DMS 273 (cell line): ENCODE data around the gene HDAC4.

Source experiments
- DNase-seq: peaks from one replicate; lab custom pipeline; 2025; ENCODE audit not compliant: unreplicated experiment; lab: John Stamatoyannopoulos, UW

HDAC4 gene

GRCh38 chr2:239299218-239299939 is 101.4 kb downstream of the HDAC4 start:
- DNase-seq = no peak

DNA sequence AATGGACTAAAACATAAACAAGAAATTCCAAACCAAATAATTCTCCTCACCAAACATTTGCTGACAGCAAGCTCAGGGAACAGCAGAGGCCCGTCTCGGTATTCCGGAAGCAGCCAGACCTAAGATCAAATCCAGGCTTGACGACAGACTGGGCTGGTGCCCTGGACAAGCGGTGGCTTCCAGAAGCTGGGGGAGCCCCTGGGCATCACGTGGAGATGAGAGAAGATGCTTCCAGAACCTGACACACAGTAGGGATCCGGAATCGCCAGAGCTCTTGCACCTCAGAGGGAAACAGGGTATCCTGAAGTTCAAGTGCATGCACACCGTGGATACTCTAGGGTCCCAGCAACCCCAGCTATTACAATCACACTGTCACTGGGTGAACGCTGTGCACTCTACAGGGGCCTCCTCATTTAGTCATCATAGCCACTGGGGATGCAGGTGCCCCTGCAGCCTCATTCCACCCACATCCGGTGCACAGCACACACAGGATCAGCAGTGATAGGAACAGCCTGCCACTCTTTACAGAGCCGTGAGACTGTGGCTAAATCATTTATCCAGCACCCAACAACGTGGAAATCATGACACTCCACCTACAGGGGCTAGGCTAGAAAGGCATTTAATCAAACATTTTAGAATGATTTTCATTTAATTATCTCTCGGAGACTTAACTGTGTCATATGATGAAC is 102.6 kb downstream of the HDAC4 start:
- DNase-seq = no peak

- DNase-seq = no peak
Observed at GRCh38 chr2:239297142-239298004, 103.4 kb downstream of the HDAC4 start.

DNA sequence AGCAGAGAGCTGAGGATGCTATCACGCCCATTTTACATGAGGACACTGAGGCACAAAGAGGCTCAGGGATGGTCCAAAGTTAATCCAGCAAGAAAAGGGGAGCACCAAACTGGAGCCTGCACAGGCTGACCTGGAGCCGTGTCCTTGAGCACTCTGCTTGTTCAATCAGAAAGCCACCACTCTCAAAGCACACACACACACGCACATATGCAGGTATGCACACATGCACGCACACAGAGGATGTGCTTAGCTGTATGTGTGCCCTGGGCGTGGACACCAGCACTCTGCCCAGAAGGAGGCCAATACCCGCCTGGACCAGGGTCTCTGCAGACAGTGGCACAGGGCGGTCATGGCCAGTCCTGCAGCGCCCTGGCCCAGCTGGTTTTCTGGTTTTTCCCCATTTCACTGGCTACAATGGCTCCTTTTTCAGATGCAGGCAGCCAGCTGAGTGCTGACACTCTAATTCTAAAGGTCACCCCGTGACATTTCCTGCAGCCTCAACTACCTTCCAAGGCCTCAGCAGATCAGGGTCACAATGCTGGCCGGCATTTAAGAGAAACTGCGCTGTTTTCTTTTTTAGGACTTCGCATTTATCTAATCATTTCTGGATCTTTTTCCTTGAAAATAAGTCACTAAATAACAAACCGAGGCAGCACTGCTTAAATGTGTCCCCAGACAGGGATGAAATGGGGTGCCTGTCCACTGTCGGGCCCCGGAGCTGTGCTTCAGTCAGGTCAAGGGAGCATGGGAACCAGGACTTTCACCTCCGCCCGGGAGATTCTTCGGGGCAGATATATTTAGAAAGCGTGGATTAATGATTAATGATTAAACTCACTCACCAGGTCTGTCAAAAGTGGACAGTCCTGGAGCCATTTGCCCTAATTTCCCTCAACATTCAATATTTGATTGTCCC is 104.5 kb downstream of the HDAC4 start:
- no peak for DNase-seq

- DNase-seq = no peak
Observed at GRCh38 chr2:239295377-239296019, 105.3 kb downstream of the HDAC4 start.

GRCh38 chr2:239294571-239295054 is 106.2 kb downstream of the HDAC4 start:
- DNase-seq = no peak

DNA sequence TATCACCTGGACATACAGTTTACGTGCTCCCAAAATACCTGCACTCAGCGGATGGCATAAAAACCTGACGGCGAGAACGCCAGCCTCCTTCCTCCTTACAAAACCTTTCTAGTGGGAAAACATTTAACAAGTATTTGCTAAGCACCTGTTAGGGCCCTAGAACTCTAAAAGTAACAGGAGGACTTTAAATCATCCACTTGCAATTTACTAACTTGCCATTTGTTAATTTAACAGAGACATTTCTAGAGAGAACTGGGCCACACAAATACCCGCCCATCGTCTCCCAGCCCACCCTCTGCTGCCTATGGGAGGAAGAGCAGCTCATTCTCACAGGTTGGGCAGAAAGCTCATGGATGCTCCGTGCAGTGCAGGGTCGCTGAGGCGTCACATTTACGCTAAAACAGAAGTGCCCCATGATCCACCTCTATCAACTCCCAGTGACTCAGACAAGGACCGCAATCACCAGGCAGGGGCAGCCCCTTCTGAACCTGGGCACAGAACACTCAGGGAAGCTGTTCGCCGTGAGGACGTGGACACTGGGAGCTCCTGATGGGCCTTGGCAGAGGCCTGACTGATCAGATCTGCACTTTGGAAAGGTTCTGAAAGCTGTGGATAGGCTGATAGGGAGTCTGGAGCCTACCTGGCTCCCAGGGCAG is 106.9 kb downstream of the HDAC4 start:
- no peak for DNase-seq

DNA sequence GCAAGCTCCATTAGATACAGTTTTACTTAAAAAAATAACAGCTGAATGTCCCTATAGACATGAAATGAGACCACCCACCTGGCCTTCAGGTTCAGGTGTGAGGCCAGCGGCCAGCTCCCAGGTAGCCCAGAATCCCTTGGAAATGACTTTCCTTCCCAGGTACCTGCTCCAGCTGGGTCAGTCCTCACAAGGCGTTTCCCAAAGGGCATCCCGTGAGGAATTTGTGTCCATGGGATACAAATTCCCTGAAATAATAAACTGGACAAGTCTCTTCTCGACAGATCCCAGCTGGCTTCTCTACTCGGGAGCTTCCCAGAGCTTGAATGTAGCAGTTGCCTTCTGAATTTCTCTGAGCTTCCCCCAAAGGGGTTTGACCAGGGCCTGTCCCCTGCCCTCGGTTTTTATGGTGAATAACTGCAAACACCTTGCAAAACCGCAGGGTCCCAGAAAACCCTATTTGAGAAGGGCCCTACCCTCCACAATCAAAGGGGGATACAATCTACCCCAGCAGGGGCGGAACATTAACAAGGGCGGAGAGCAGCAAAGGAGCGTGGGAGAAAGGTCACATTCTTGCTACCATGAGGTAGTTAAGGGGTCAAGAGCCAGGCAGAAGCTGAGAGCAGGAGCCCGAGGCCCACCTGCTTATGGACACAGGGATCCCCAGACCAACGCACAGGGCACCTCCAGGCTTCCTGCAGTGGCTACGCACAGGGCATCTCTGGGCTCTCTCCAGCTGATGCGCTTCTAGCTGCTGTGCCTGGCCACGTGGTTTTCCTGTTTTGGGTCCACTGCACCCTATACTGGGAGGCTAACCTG is 107.7 kb downstream of the HDAC4 start:
- no peak for DNase-seq

- no peak for DNase-seq
Observed at GRCh38 chr2:239292531-239292930, 108.3 kb downstream of the HDAC4 start.

DNA sequence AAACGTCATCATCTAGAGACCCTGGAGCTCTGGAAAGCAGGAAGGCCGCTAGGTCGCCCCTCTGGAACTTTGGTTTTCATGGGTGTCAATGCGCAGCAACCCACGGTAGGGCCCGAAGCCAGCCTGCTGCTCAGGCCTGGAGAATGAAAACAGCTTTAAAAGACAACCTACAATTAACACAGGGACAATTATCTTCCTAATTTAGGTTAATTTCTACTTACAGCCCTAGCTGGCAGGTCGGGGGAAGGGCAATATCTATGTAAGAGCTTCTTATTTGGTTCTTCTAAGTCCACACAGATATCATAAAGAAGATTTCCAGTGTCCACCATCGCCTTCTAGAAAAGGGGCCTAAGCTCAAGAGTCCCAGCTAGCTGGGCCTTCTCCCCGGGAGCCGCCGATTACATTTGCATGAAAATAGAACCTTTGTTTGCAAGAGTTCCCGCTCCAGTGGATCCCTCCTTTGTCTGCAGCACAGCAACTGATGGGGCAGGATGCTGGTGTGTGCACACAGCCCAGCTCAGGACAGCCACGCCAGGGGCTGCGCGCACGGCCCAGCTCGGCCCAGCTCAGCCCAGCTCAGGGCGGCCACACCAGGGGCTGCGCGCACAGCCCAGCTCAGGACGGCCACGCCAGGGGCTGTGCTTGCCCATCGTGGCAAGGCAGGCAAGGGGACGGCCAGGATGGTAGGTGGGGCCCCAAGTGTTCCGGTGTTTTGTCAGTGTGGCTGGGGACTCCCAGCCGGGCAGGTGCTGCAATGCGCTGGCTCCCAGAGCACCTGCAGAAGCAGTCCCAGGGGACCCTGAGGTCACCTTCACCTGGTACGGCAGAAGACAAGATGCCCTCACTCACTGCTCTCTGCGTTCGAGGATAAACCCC is 109.1 kb downstream of the HDAC4 start:
- no peak for DNase-seq

- no peak for DNase-seq
Observed at GRCh38 chr2:239290618-239291474, 110.0 kb downstream of the HDAC4 start.

- DNase-seq = no peak
Observed at GRCh38 chr2:239289545-239289944, 111.3 kb downstream of the HDAC4 start.

GRCh38 chr2:239288951-239289511 is 111.8 kb downstream of the HDAC4 start:
- DNase-seq = no peak

DNA sequence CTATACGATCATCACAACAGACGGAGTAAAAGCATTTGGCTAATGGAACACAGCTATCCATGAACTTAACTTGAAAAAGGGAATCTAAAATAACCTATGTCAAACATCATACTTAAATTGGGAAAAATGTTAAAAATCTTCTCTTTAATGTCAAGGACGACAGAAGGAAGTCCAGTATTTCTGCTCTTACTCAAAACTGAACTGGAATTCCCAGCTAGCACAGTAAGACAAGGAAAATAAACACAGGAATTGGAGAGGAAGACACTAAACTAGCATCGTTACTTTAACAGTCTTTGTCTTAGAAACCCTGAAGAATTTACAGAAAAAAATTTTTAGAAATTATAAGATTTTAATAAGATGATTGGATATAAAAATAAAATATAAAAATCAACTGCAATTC is 112.6 kb downstream of the HDAC4 start:
- no peak for DNase-seq

GRCh38 chr2:239287461-239287860 is 113.4 kb downstream of the HDAC4 start:
- no peak for DNase-seq

- no peak for DNase-seq
Observed at GRCh38 chr2:239286901-239287300, 113.9 kb downstream of the HDAC4 start.

GRCh38 chr2:239285932-239286230 is 114.9 kb downstream of the HDAC4 start:
- no peak for DNase-seq
